Suppressor macrophage treated with lipopolysaccharide for 1 hour (primary cell): ENCODE measurements around the gene FGF22.
"Not testable (repeated sequence)": the region's sequence is repeated elsewhere in the genome, so short reads cannot be mapped to it uniquely, and the experiment has no call there.

ENCODE experiments used
- DNase-seq, 3 donors: peaks; one replicate each; pipeline ENCODE4 v3.0.0-alpha.2; 2020 to 2022

FGF22 gene

DNA sequence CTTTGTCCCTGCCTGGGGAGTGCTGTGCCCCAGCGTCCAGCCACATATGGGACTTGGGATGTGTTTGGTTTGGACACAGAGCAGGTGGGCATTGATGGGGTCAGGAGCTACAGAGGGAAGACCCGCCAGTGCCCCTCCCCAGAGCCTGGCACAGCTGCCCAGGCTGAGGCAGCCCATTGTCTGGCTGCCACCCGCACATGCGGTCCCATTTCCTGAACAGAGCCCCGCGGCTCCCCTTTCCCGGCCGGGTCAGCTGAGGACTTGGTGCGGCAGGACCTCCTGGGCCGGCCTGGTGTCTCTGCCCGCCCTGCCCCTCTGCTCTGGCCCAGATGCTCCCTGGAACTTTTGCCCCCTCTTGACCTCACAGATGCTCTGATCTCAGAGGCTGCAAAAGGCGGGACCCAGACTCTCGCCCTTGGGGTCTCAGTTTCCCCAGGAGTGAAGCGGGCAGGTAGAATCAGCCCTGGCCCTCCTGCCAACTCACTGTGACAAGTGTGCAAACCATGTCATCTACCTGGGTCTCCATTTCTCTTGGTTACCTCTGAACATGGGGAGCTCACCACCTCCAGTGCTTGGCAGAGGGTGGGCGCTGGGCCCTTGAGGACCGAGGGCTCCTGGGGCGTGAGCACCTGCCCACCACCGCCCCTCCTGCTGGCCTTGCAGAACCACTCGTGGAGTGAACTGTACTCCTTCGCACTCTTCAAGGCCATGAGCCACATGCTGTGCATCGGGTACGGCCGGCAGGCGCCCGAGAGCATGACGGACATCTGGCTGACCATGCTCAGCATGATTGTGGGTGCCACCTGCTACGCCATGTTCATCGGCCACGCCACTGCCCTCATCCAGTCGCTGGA, 32.2 kb upstream of the FGF22 start:
- DNase-seq: no peak

GRCh38 chr19:608155-609003, 31.3 kb upstream of the FGF22 start:
- no peak for DNase-seq

GRCh38 chr19:609004-609346, 30.7 kb upstream of the FGF22 start:
- DNase-seq: peak; percentile 49 to 71 (median 54)

DNA sequence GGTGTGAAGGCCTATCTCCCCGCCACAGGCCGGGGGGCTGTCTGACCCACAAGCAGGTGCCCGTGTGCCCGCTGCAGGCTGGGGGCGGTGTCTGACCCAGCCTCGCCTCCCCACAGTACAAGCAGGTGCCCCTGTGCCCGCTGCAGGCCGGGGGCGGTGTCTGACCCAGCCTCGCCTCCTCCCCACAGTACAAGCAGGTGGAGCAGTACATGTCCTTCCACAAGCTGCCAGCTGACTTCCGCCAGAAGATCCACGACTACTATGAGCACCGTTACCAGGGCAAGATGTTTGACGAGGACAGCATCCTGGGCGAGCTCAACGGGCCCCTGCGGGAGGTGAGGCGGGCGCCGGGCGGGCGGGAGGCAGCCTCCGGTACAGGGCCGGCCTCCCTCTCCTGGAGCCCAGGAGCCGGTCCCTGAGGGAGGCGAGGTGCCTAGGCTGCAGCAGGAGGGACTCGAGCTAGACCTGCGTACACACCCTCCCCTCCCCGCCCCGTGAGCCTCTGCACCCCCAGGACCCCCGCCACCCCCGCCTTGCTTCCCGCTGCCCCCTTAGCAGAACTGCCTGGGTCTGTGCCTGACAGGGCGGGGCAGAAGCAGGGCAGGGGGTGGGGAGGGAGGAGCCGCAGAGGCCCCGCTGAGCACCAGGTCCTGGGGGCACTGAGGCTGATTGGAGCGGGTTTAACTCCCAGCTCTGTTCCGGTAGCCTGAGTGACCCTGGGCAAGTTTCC, 29.4 kb upstream of the FGF22 start:
- no peak for DNase-seq

- DNase-seq: no peak
Observed at GRCh38 chr19:610801-611480, 28.7 kb upstream of the FGF22 start.

- no peak for DNase-seq
Observed at GRCh38 chr19:611481-611868, 28.2 kb upstream of the FGF22 start.

DNA sequence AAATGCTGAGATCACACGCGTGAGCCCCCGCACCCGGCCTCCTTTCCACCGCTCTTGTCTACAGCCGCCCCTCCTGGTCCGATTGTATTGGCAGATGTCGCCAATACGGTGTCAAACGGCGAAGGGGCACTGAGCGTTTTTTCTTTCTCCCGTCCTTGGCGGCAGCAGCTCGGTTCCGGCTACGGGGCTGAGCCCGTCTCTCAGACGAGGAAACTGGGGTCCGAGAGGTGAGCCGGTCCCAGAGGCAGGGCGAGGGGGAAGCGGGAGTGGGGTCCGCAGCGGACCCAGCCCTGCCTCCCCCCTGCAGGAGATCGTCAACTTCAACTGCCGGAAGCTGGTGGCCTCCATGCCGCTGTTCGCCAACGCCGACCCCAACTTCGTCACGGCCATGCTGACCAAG, 26.7 kb upstream of the FGF22 start:
- no peak for DNase-seq

DNA sequence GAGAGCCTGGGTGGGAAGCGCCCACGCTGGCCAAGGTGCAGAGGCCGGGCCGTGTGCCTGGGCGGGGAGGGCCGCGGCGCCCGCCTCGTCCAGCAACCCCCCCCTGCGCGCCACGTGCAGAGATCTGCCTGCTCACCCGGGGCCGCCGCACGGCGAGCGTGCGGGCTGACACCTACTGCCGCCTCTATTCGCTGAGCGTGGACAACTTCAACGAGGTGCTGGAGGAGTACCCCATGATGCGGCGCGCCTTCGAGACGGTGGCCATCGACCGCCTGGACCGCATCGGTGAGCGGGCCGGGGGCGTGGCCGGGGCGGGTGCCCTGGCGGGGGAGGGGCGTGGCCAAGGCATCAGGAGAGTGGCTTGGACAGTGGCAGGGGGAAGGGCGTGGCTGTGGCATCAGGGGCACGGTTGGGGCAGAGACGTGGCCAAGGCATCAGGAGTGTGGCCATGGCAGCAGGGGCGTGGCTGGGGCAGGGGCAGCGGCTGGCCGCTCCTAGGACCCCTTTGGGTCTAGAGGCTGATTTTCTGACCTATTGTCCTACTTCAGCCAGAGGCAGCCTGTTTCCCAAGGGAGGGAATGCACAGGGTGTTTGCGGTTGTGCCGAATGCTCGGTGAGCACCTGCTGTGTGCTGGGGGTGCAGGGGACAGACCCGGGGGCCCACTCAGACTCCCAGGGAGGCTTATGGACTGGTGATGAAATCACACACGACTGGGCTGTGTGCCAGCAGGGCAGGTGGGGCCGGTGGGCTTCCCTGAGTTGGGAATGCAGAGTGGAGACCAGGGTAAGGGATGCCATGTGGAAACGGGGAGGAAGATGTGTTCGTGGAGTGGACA, 25.7 kb upstream of the FGF22 start:
- no peak for DNase-seq

DNA sequence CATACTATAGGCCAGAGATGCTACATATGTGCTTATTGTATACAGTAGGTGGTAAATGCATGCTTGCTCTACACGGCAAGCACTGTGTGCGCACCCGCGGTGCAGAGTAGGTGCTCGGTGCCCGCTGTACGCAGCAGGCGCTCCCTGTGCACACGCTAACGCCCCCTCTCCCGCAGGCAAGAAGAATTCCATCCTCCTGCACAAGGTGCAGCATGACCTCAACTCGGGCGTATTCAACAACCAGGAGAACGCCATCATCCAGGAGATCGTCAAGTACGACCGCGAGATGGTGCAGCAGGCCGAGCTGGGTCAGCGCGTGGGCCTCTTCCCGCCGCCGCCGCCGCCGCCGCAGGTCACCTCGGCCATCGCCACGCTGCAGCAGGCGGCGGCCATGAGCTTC, 24.1 kb upstream of the FGF22 start:
- peak; percentile 34 to 58 (median 43) for DNase-seq

GRCh38 chr19:616062-616700, 23.5 kb upstream of the FGF22 start:
- DNase-seq: no peak

DNA sequence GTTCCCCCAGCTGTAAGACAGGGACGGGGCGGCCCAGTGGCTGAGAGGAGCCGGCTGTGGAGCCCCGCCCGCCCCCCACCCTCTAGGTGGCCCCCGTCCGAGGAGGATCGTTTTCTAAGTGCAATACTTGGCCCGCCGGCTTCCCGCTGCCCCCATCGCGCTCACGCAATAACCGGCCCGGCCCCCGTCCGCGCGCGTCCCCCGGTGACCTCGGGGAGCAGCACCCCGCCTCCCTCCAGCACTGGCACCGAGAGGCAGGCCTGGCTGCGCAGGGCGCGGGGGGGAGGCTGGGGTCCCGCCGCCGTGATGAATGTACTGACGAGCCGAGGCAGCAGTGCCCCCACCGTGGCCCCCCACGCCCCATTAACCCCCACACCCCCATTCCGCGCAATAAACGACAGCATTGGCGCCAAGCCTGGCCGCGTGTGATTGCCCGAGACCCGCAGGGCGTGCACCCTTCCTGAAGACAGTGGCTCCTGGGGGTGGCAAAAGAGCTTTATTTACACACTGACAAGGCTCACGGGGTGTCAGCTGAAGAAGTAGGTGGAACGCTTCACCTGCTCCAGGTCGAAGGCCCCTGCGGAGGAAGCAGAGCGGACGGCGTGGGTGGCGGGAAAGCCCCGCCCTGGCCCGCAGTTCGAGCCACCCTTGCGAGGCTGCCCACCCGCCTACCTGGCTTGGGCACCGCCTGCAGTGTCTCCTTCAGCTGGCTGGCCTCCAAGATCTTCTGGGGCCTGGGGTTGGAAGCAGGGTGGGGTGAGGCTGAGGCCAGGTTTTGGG, 22.7 kb upstream of the FGF22 start:
- no peak for DNase-seq

DNA sequence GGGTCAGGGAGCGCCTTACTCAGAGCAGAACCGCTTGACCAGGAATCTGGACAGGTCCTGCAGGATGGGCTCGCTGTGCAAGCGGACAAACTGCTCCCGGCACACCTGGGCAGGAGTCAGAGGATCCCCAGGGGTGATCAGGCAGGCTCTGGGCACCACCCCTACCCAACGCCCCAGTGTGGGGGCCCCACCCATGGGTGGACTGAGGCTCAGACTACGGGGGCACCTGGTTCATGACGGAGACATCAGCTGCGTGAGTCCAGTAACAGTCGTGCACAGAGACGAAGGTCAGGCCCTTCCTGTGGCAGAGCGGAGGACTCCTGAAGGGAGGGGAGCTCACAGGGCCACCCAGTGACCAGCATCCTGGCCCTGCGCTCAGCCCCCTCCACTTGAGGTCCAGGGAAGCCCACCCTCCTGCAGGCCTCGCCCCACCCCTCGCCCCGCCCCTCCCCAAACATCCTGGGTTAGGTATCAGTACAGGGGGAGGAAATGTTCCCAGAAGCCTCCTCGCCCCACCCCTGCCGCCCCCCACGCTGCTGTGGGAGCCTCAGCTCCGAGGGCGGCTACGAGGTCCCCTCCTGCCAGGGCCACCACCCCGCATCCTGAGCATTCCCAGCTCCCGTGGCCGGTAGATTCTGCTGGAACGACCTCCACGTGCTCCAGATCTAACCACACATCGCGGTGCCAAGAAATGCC, 22.0 kb upstream of the FGF22 start:
- no peak for DNase-seq

GRCh38 chr19:618247-618619, 21.4 kb upstream of the FGF22 start:
- DNase-seq: no peak

DNA sequence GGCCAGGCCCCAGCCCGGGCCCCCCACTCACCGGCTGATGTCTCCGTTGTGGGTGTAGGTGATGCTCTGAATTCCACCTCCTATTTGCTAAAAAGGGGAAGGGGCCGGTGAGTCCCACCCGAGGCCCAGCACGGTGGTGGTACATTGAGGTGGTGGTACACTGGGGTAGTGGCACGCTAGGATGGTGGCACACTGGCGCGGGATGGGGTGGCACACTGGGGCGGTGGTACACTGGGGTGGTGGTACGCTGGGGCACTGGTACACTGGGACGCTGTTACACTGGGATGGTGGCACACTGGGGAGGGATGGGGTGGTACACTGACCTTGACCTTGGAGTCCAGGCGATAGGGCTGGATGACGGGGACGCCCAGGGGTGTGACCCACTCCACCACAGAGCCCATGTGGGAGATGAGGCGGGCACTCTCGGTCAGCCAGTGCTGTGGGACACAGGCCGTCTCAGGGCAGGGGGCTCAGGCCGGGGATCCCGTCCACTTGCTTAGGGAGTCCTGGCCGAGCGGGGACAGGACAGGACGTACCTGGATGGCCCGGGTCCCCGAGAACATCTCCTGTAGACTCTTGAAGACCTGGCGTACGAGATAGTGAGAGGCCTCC, 20.9 kb upstream of the FGF22 start:
- no peak for DNase-seq

DNA sequence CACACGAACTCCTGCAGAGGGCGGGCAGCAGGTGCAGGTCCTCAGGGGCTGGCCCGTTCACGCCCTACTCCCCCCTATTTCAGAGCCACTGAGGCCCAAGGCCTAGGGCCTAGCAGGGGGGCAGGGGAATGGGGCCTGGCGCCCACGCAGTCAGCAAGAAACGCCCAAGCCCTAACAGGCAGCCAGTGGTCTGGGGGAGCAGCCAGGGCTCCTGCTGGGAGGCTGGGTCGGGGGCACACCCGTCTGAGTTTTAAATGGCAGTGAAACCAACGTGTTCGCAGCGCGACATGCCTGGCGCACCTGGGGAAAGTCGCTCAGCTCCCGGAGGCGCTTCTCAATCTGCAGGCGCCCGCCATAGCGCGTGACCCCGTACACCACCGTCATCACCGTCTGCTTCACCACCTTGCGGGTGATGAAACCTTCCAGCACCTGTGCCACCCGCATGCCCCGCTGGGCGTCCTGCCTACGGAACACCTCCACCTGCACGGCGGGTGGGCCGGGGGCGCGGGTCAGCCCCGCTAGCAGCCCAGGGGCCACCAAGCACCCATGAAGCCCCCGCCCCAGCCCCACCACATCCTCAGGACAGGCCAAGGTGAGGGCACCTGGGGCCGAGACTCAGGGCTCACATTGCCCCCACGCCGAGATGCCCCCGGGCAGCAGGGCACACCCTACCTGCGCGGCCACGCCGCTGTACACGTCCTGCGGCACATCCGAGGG, 20.2 kb upstream of the FGF22 start:
- DNase-seq: no peak

DNA sequence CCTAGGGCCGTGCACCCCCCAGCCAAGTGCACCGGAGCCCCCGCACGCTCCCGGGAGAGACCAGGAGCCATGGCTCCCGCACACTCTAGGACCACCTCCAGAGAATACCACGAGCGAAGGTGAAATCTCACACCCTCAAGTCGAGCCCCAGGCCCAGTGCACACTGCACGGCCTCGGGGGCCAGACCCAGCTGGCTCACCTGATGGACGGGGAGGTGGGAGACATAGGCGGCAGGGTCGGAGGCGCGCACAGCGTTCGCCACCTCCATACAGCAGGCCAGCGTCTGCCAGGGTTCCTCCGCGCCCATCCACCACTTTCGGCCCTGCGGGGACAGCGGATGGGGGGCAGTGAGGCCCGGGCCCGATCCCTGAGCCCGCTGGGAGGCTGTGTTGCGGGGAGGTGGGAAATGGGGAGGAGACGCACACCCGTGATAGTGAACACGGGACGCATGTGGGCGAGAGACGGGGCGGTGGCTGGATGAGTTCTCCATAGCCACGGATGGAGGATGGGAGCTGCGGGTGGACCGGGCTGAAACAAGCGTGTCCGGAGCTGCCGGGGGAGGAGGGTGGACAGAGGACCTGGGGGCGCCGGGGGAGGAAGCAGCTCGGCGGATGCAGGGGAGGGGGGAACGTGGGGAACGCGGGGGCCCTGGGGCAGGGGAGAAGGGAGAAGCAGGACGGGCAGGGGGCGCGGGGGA, 19.4 kb upstream of the FGF22 start:
- DNase-seq: no peak

DNA sequence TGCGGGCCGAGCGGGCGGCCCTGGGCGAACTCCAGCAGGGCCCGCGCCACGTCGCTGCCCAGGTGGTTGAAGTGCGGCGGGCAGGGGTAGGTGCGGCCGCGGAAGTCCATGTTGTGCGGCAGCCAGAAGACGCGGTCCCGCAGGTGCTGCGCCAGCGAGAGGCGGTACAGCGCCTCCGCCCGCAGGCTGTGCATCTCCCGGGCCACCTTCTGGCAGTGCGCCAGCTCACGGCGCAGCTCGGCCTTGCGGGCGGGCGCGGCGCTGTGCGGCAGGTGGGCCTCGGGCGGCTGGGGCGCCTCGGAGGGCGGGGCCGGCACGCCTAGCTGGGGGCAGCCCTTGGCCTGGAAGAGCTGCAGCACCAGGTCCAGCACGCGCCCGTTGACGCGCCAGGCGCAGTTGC, 18.5 kb upstream of the FGF22 start:
- not testable (repeated sequence) for DNase-seq

DNA sequence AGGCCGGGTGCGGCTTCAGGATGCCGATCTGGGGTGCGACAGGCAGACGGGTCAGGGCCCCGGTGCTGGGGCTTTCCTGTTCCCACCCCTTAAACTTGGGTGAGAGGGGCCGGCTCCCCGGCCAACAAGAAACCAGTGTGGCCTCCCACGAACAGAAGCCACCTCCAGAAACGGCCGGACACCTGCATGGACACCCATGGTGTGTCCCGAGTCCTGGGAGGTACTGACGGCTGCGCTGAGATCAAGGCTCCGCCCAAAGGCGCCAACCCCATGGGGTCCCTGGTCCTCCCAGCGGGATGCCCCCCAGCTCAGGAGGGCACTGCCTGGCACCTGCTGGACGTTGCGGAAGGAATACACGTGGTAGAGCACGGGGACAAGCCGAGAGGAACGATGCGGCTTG, 17.9 kb upstream of the FGF22 start:
- DNase-seq: no peak
